Hepatocyte (in vitro differentiated cells): ENCODE data around the gene SCGB3A1. TPM values are rescaled to one million over a fixed set of nuclear protein-coding genes. Genes with fewer than 3 reads are reported as not detected.

Source experiments
- DNase-seq: peaks from one replicate; pipeline ENCODE4 v3.0.0-alpha.2; 2016; ENCODE audit warnings: low spot score
- H2AFZ ChIP-seq: fragments of 200-600 bp; sonication (generic); 2 replicates; pipeline ENCODE4 v1.6.0; 2016; ENCODE audit warnings: antibody characterized with exemption, mild to moderate bottlenecking
- H3K27ac ChIP-seq: fragments of 200-600 bp; sonication (generic); 2 replicates; pipeline ENCODE4 v1.5.1; 2016; ENCODE audit warnings: mild to moderate bottlenecking
- H3K27me3 ChIP-seq: fragments of 200-600 bp; sonication (generic); 2 replicates; pipeline ENCODE4 v1.6.1; 2016
- H3K36me3 ChIP-seq: fragments of 200-600 bp; sonication (generic); replicated peaks from 2 replicates; pipeline ENCODE4 v1.5.1; 2016; ENCODE audit warnings: low read depth; ENCODE audit not compliant: insufficient read depth
- H3K4me1 ChIP-seq: fragments of 200-600 bp; sonication (generic); 2 replicates; pipeline ENCODE4 v1.5.1; 2016; ENCODE audit warnings: mild to moderate bottlenecking, moderate library complexity; ENCODE audit not compliant: insufficient read depth
- H3K4me2 ChIP-seq: fragments of 200-600 bp; sonication (generic); 2 replicates; pipeline ENCODE4 v1.6.0; 2016
- H3K4me3 ChIP-seq: fragments of 200-600 bp; sonication (generic); 2 replicates; pipeline ENCODE4 v1.5.1; 2016; ENCODE audit warnings: mild to moderate bottlenecking
- H3K79me2 ChIP-seq: fragments of 200-600 bp; sonication (generic); 2 replicates; pipeline ENCODE4 v1.6.0; 2017; ENCODE audit warnings: mild to moderate bottlenecking
- H3K9me2 ChIP-seq: fragments of 200-600 bp; sonication (generic); replicated peaks from 2 replicates; pipeline ENCODE4 v1.6.0; 2017; ENCODE audit warnings: mild to moderate bottlenecking; ENCODE audit not compliant: insufficient read depth
- H3K9me3 ChIP-seq: fragments of 200-600 bp; sonication (generic); 2 replicates; pipeline ENCODE4 v1.5.1; 2016; ENCODE audit warnings: low read depth, mild to moderate bottlenecking
- H4K20me1 ChIP-seq: fragments of 200-600 bp; sonication (generic); 2 replicates; pipeline ENCODE4 v1.6.0; 2016; ENCODE audit warnings: mild to moderate bottlenecking; ENCODE audit not compliant: insufficient read depth, poor library complexity, severe bottlenecking
- CTCF ChIP-seq: fragments of 200-600 bp; sonication (generic); IDR thresholded peaks from 2 replicates; pipeline ENCODE4 v1.5.1; 2016; ENCODE audit warnings: antibody characterized with exemption, mild to moderate bottlenecking; ENCODE audit not compliant: poor library complexity
- EZH2 ChIP-seq: fragments of 200-600 bp; sonication (generic); IDR thresholded peaks from 2 replicates; pipeline ENCODE4 v1.6.1; 2016; ENCODE audit warnings: antibody characterized with exemption, mild to moderate bottlenecking, borderline replicate concordance
- EZH2phosphoT487 ChIP-seq: fragments of 200-600 bp; sonication (generic); IDR thresholded peaks from one replicate; pipeline ENCODE4 v1.6.1; 2018; ENCODE audit warnings: antibody characterized with exemption, mild to moderate bottlenecking, low read depth, moderate library complexity; ENCODE audit not compliant: unreplicated experiment, severe bottlenecking
- WGBS: methylation state at CpG from one replicate; pipeline ENCODE4 v1.1.6; 2016; ENCODE audit warnings: low lambda C conversion rate; ENCODE audit errors: missing lambda C conversion rate; 5-methylcytosine and 5-hydroxymethylcytosine counted together
- polyA plus RNA-seq: library from polyadenylated mRNA; unstranded; fragments of >200 nt; fragmentation: Nextera tagmentation; extraction: Ambion mirVana; gene quantifications from 2 replicates; pipeline ENCODE4 v1.2.1, GENCODE V29; 2016
- total RNA-seq: library from RNA; depleted of rRNA; stranded (reverse); fragments of >200 nt; gene quantifications from 2 replicates; pipeline ENCODE4 v1.2.3, GENCODE V29; 2014

SCGB3A1 gene
- total and polyA plus RNA-seq, 2 experiments from 2014 or later = not detected

- Histone ChIP-seq H3K27ac (no peak overlapping the region), H3K4me1 (no peaks in the 10 kb centered on the region), H3K36me3 (no peaks in the 10 kb centered on the region), H3K4me2 (no peak overlapping the region), H3K9me3 (no peaks in the 10 kb centered on the region), H3K4me3 (no peak overlapping the region), H3K79me2 (no peaks in the 10 kb centered on the region), H2AFZ (no peak overlapping the region), H4K20me1 (no peaks in the 10 kb centered on the region), H3K9me2 (no peaks in the 10 kb centered on the region), H3K27me3 (peaks cover 13% of the 10 kb centered on the region)
- no peak for TF ChIP-seq EZH2phosphoT487
- TF ChIP-seq CTCF = no peak
- no peak for TF ChIP-seq EZH2
- no peak for DNase-seq
- 89% methylated on average over 6 of the region's 6 CpGs for WGBS
These were observed 31.6 kb upstream of the SCGB3A1 start for GRCh38 chr5:180622910-180623309.

- Histone ChIP-seq H3K79me2 (no peaks in the 10 kb centered on the region), H3K36me3 (no peaks in the 10 kb centered on the region), H4K20me1 (no peaks in the 10 kb centered on the region), H3K9me2 (no peaks in the 10 kb centered on the region), H3K9me3 (no peaks in the 10 kb centered on the region), H3K4me3 (no peak overlapping the region), H3K27ac (no peak overlapping the region), H3K4me1 (no peaks in the 10 kb centered on the region), H2AFZ (no peak overlapping the region), H3K4me2 (no peak overlapping the region), H3K27me3 (peaks cover 13% of the 10 kb centered on the region)
- TF ChIP-seq EZH2 = no peak
- no peak for TF ChIP-seq EZH2phosphoT487
- TF ChIP-seq CTCF = no peak
- 96% methylated on average over 24 of the region's 32 CpGs for WGBS
- no peak for DNase-seq
These were observed 30.0 kb upstream of the SCGB3A1 start for GRCh38 chr5:180621311-180621710.

- 96% methylated on average over 14 of the region's 14 CpGs for WGBS
- H3K9me3 ChIP-seq = no peaks in the 10 kb centered on the region
These were observed 28.7 kb upstream of the SCGB3A1 start for GRCh38 chr5:180620014-180620413.

More at GRCh38 chr5:180620014-180620413, 28.7 kb upstream of the SCGB3A1 start:
- H3K79me2 ChIP-seq = no peaks in the 10 kb centered on the region
- H2AFZ ChIP-seq = no peak overlapping the region
- H3K27ac ChIP-seq = no peak overlapping the region
- H4K20me1 ChIP-seq = no peaks in the 10 kb centered on the region
- no peaks in the 10 kb centered on the region for H3K36me3 ChIP-seq
- no peaks in the 10 kb centered on the region for H3K9me2 ChIP-seq
- no peak overlapping the region for H3K4me2 ChIP-seq
- TF ChIP-seq EZH2 = no peak
- TF ChIP-seq EZH2phosphoT487 = no peak
- no peak for TF ChIP-seq CTCF
- DNase-seq = no peak
- H3K4me3 ChIP-seq = no peak overlapping the region
- H3K4me1 ChIP-seq = no peaks in the 10 kb centered on the region
- peaks cover 13% of the 10 kb centered on the region for H3K27me3 ChIP-seq
